Osteocyte (in vitro differentiated cells): Measurements from ENCODE around the gene ZNF595. TPM values are rescaled to one million over a fixed set of nuclear protein-coding genes. Genes with fewer than 3 reads are reported as not detected.
"Not testable (repeated sequence)": the region's sequence is repeated elsewhere in the genome, so short reads cannot be mapped to it uniquely, and the experiment has no call there.

Experiments used
- DNase-seq: peaks from one replicate; pipeline ENCODE4 v3.0.0; 2021; ENCODE audit warnings: mixed read lengths; ENCODE audit not compliant: unreplicated experiment; ENCODE audit errors: extremely low spot score
- H3K27ac Mint-ChIP-seq: one replicate; pipeline ENCODE4 v1.8.0; 2021; ENCODE audit warnings: mild to moderate bottlenecking, mixed read lengths; ENCODE audit not compliant: unreplicated experiment
- H3K27me3 Mint-ChIP-seq: one replicate; pipeline ENCODE4 v1.8.0; 2021; ENCODE audit warnings: mixed read lengths; ENCODE audit not compliant: unreplicated experiment
- H3K36me3 Mint-ChIP-seq: one replicate; pipeline ENCODE4 v1.8.0; 2021; ENCODE audit warnings: mixed read lengths; ENCODE audit not compliant: unreplicated experiment
- H3K4me1 Mint-ChIP-seq: one replicate; pipeline ENCODE4 v1.8.0; 2021; ENCODE audit warnings: mixed read lengths; ENCODE audit not compliant: unreplicated experiment
- H3K4me3 Mint-ChIP-seq: one replicate; pipeline ENCODE4 v1.8.0; 2021; ENCODE audit warnings: mild to moderate bottlenecking, moderate library complexity, mixed read lengths; ENCODE audit not compliant: unreplicated experiment
- H3K9me3 Mint-ChIP-seq: one replicate; pipeline ENCODE4 v1.8.0; 2021; ENCODE audit warnings: mixed read lengths; ENCODE audit not compliant: unreplicated experiment
- CTCF ChIP-seq: fragments of 200-600 bp; sonication (generic); IDR thresholded peaks from 2 replicates; pipeline ENCODE4 v1.5.0; 2021; ENCODE audit warnings: antibody characterized with exemption, mild to moderate bottlenecking, moderate library complexity
- total RNA-seq: library from RNA; stranded (reverse); gene quantifications from 2 replicates; pipeline ENCODE4 v1.2.1, GENCODE V29; 2021

ZNF595 gene
- total RNA-seq, 1 donor from 2014 or later = 5.0 TPM

- TF ChIP-seq CTCF = no peak
- H3K4me1 Mint-ChIP-seq = peaks cover 5% of the 10 kb centered on the region
- peaks cover 12% of the 10 kb centered on the region for H3K9me3 Mint-ChIP-seq
- no peak overlapping the region for H3K27ac Mint-ChIP-seq
- DNase-seq = no peak
- peaks cover 2% of the 10 kb centered on the region for H3K36me3 Mint-ChIP-seq
- H3K27me3 Mint-ChIP-seq = no peaks in the 10 kb centered on the region
- no peak overlapping the region for H3K4me3 Mint-ChIP-seq
Observed at GRCh38 chr4:120616-121015, 67.5 kb downstream of the ZNF595 start.

- H3K4me3 Mint-ChIP-seq = no peak overlapping the region
- H3K27me3 Mint-ChIP-seq = no peaks in the 10 kb centered on the region
- TF ChIP-seq CTCF = no peak
- H3K36me3 Mint-ChIP-seq = peaks cover 6% of the 10 kb centered on the region
- H3K27ac Mint-ChIP-seq = no peak overlapping the region
- peaks cover 12% of the 10 kb centered on the region for H3K4me1 Mint-ChIP-seq
- no peak for DNase-seq
- peaks cover 10% of the 10 kb centered on the region for H3K9me3 Mint-ChIP-seq
Observed at GRCh38 chr4:121408-122084, 68.4 kb downstream of the ZNF595 start.

GRCh38 chr4:123922-124274 is 70.8 kb downstream of the ZNF595 start:
- peak overlapping the region; percentile 99 for H3K4me3 Mint-ChIP-seq
- H3K36me3 Mint-ChIP-seq, H3K9me3 Mint-ChIP-seq, DNase-seq, H3K27me3 Mint-ChIP-seq: not testable (repeated sequence)
- H3K27ac Mint-ChIP-seq = peak overlapping the region; percentile 99
- H3K4me1 Mint-ChIP-seq = peaks cover 12% of the 10 kb centered on the region

GRCh38 chr4:124275-125081 is 71.4 kb downstream of the ZNF595 start, which contains the start of gene ZNF718:
ZNF718 (plus strand) TSS chr4:124501; CDS start chr4:124671, 170 bp downstream.
- H3K4me1 Mint-ChIP-seq = peaks cover 12% of the 10 kb centered on the region
- DNase-seq = peak; percentile 97
- no peak for TF ChIP-seq CTCF
- peaks cover 4% of the 10 kb centered on the region for H3K9me3 Mint-ChIP-seq
- peak within 1 kb of the TSS; percentile 99 for H3K27ac Mint-ChIP-seq
- H3K36me3 Mint-ChIP-seq = peaks cover 6% of the 10 kb centered on the region
- peak within 1 kb of the TSS; percentile 99 for H3K4me3 Mint-ChIP-seq
- no peaks in the 10 kb centered on the region for H3K27me3 Mint-ChIP-seq

- peaks cover 4% of the 10 kb centered on the region for H3K9me3 Mint-ChIP-seq
- peaks cover 6% of the 10 kb centered on the region for H3K36me3 Mint-ChIP-seq
- H3K27ac Mint-ChIP-seq = peak overlapping the region; percentile 99
- TF ChIP-seq CTCF = no peak
- no peak for DNase-seq
- peaks cover 12% of the 10 kb centered on the region for H3K4me1 Mint-ChIP-seq
- H3K27me3 Mint-ChIP-seq = no peaks in the 10 kb centered on the region
- peak overlapping the region; percentile 99 for H3K4me3 Mint-ChIP-seq
Observed at GRCh38 chr4:125091-125771, 72.1 kb downstream of the ZNF595 start.
